Measurements from ENCODE around the gene TP53I11.

TP53I11 gene

GRCh38 chr11:44889266-44889665, 61.4 kb downstream of the TP53I11 start:
- TF ChIP-seq CTCF (IDR thresholded peaks at IDR 0.05; ENCODE audit: low read depth, low read length) = no peak
- no peak for DNase-seq (ENCODE audit: low read depth)
- no peak overlapping the region for H3K4me3 ChIP-seq (ENCODE audit: low read depth, low read length)

GRCh38 chr11:44887636-44888035, 63.0 kb downstream of the TP53I11 start:
- DNase-seq (ENCODE audit: low read depth) = no peak
- no peak for TF ChIP-seq POLR2A (IDR thresholded peaks at IDR 0.05; ENCODE audit: extremely low read depth, insufficient read length)
- TF ChIP-seq CTCF (IDR thresholded peaks at IDR 0.05; ENCODE audit: low read depth, low read length) = no peak
- no peak for TF ChIP-seq MYC (IDR thresholded peaks at IDR 0.05; ENCODE audit: low read depth, low read length)
- TF ChIP-seq MAX (IDR thresholded peaks at IDR 0.05; ENCODE audit: low read depth, low read length) = no peak
- no peak overlapping the region for H3K4me3 ChIP-seq (ENCODE audit: low read depth, low read length)

- no peak overlapping the region for H3K4me3 ChIP-seq (ENCODE audit: low read depth, low read length)
- TF ChIP-seq POLR2A (IDR thresholded peaks at IDR 0.05; ENCODE audit: extremely low read depth, insufficient read length) (no peak), MAX (IDR thresholded peaks at IDR 0.05; ENCODE audit: low read depth, low read length) (no peak), CTCF (IDR thresholded peaks at IDR 0.05; ENCODE audit: low read depth, low read length) (no peak), MYC (IDR thresholded peaks at IDR 0.05; ENCODE audit: low read depth, low read length) (no peak)
- DNase-seq (ENCODE audit: low read depth) = no peak
Observed at GRCh38 chr11:44886790-44887140, 63.9 kb downstream of the TP53I11 start.

GRCh38 chr11:44885919-44886789, 64.5 kb downstream of the TP53I11 start:
- H3K4me3 ChIP-seq (ENCODE audit: low read depth, low read length) = no peak overlapping the region
- DNase-seq (ENCODE audit: low read depth) = no peak
- no peak for TF ChIP-seq MYC (IDR thresholded peaks at IDR 0.05; ENCODE audit: low read depth, low read length)
- no peak for TF ChIP-seq POLR2A (IDR thresholded peaks at IDR 0.05; ENCODE audit: extremely low read depth, insufficient read length)
- TF ChIP-seq CTCF (IDR thresholded peaks at IDR 0.05; ENCODE audit: low read depth, low read length) = no peak
- no peak for TF ChIP-seq MAX (IDR thresholded peaks at IDR 0.05; ENCODE audit: low read depth, low read length)

- no peak for DNase-seq (ENCODE audit: low read depth)
- no peak overlapping the region for H3K4me3 ChIP-seq (ENCODE audit: low read depth, low read length)
- no peak for TF ChIP-seq CTCF (IDR thresholded peaks at IDR 0.05; ENCODE audit: low read depth, low read length)
- no peak for TF ChIP-seq POLR2A (IDR thresholded peaks at IDR 0.05; ENCODE audit: extremely low read depth, insufficient read length)
- TF ChIP-seq MAX (IDR thresholded peaks at IDR 0.05; ENCODE audit: low read depth, low read length) = no peak
- no peak for TF ChIP-seq MYC (IDR thresholded peaks at IDR 0.05; ENCODE audit: low read depth, low read length)
Observed at GRCh38 chr11:44885065-44885810, 65.4 kb downstream of the TP53I11 start.

All from NB4 (cell line).